ENCODE measurements around the gene MIS18A. TPM values are rescaled to one million over a fixed set of nuclear protein-coding genes. Genes with fewer than 3 reads are reported as not detected.

MIS18A gene
- total and polyA plus RNA-seq, 7 donors, result 2.4 to 12.0 (median 6.4) TPM

- no peaks in the 10 kb centered on the region for H3K4me1 ChIP-seq
- WGBS, 2 donors, result 54 to 90% methylated on average over 1 of the region's 1 CpG
- DNase-seq, result no peak
- peaks cover 0 to 3% (median 0%) of the 10 kb centered on the region in 4 donors for H3K9me3 ChIP-seq
- TF ChIP-seq POLR2AphosphoS5 (IDR thresholded peaks at IDR 0.05) (no peak), EP300 (IDR thresholded peaks at IDR 0.05) (no peak), POLR2A (IDR thresholded peaks at IDR 0.05) (no peak)
- TF ChIP-seq, protein P1, sequence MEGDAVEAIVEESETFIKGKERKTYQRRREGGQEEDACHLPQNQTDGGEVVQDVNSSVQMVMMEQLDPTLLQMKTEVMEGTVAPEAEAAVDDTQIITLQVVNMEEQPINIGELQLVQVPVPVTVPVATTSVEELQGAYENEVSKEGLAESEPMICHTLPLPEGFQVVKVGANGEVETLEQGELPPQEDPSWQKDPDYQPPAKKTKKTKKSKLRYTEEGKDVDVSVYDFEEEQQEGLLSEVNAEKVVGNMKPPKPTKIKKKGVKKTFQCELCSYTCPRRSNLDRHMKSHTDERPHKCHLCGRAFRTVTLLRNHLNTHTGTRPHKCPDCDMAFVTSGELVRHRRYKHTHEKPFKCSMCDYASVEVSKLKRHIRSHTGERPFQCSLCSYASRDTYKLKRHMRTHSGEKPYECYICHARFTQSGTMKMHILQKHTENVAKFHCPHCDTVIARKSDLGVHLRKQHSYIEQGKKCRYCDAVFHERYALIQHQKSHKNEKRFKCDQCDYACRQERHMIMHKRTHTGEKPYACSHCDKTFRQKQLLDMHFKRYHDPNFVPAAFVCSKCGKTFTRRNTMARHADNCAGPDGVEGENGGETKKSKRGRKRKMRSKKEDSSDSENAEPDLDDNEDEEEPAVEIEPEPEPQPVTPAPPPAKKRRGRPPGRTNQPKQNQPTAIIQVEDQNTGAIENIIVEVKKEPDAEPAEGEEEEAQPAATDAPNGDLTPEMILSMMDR (IDR thresholded peaks at IDR 0.05), result no peak
- H3K27ac ChIP-seq, result no peak overlapping the region
- H3K27me3 ChIP-seq, result no peaks in the 10 kb centered on the region
- intact Hi-C loops (cut with DNase I), result no loop called here
- no peaks in the 10 kb centered on the region for H3K36me3 ChIP-seq
- H3K4me3 ChIP-seq, result no peak overlapping the region
Measured at GRCh38 chr21:32226444-32226843, 52.4 kb downstream of the MIS18A start.

Other genes starting within 250 kb of the MIS18A start
- 1 to 10 TPM in 1 of 4 donors, not detected in 3; 1.1 TPM for gene MRAP, start 19.8 kb upstream of the MIS18A start, total RNA-seq
- gene MRAP, start 19.8 kb upstream of the MIS18A start, polyA plus RNA-seq, result 1 to 10 TPM in 1 of 3 donors, not detected in 2; 6.5 TPM
- 10 to 100 TPM in 3 of 4 donors, 1 to 10 TPM in 1; 7.5 to 16.7 (median 11.5) TPM for gene URB1, start 114.0 kb upstream of the MIS18A start, total RNA-seq
- gene URB1, start 114.0 kb upstream of the MIS18A start, polyA plus RNA-seq, result 1 to 10 TPM in 1 of 3 donors, under 1 TPM in 2; 0.60 to 7.1 (median 0.69) TPM
- gene EVA1C, start 133.7 kb upstream of the MIS18A start, total RNA-seq, result 10 to 100 TPM; 32.1 to 53.8 (median 41.2) TPM
- 10 to 100 TPM in 1 of 3 donors, 1 to 10 TPM in 2; 3.5 to 10.8 (median 6.0) TPM for gene EVA1C, start 133.7 kb upstream of the MIS18A start, polyA plus RNA-seq